ENCODE measurements around the gene RRBP1.

Gene RRBP1

DNA sequence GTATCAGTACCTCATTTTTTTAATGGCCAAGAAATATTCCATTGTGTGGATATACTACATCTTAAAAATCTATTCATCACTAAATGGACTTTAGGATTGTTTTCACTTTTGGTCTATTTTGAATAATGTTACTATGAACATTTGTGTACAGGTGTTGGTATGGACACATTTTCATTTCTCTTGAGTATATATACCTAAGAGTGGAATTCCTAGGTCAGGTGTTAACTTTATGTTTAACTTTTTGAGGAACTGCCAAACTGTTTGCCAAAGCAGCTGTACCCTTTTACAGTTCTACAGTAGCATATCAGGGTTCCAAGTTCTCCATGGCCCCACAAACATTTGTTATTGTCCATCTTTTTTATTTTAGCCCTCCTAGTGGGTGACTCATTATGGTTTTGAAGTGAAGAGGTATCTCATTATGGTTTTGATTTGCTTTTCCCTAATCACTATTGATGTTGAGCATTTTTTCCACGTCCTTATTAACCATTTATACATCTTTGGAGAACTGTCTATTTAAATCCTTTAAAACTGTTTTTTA is 84.0 kb downstream of the RRBP1 start:
- no peak for DNase-seq

GRCh38 chr20:17595856-17596255 is 86.2 kb downstream of the RRBP1 start:
- no peak for DNase-seq

DNA sequence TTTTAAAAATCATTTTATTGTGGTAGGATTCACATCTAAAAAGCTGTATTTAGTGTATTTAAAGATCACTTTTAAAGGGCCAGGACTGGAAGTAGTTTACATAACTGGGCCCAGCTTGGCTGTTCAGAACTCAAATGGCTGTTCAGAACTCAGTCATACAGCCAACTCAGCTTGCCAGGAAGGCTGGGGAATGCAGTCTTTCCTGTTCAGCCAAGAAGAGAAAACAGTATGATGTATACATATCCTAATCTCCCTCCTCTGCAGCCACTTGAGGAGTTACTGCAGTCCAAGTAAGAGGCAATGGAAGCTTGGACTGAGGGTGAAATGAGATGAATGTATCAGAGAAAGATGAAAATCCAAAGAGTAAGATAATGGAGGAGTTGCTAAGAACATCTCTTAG is 87.6 kb downstream of the RRBP1 start:
- no peak for DNase-seq

- no peak for DNase-seq
Measured at GRCh38 chr20:17593902-17594301, 88.1 kb downstream of the RRBP1 start.

DNA sequence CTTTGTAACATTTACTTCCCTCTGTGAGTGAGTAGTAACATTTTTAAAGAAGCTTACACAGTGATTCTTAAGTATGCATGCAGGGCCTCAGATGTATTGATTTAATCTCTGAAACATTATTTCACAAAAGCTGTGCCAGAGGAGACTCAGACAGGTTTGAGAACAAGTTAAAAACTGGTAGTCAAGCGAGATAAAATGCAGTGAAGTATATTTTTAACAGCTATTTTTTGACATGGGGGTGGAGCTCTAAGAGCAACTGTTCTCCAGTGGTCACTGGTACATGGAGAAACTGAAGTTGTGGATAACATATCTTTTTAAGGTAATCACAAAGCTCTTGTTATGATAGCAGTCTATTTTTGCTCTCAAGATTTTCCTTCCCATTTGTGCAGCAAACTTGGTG is 91.8 kb downstream of the RRBP1 start:
- no peak for DNase-seq

GRCh38 chr20:17589161-17589834 is 92.7 kb downstream of the RRBP1 start:
- DNase-seq, result no peak

GRCh38 chr20:17587824-17588223 is 94.2 kb downstream of the RRBP1 start:
- DNase-seq, result no peak

DNA sequence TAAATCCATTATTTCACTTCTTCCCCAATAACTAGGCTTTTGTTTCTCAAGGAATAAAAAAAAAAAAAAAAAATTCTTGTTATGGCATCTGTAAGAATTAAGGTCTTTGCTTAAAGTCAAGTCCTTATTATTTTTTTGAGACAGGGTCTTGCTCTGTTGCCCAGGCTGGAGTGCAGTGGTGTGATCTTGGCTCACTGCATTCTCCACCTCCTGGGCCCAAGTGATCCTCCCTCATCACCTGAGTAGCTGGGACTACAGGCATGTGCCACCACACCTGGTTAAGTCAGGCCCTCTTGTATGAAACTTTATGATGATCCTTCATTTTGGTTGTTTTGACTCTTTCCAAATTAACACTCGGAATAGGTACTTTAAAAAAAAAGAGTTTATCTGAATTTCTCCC is 94.9 kb downstream of the RRBP1 start:
- DNase-seq, result no peak

- no peak for DNase-seq
Measured at GRCh38 chr20:17586250-17586649, 95.8 kb downstream of the RRBP1 start.

- DNase-seq, result no peak
Measured at GRCh38 chr20:17584689-17585088, 97.4 kb downstream of the RRBP1 start.

DNA sequence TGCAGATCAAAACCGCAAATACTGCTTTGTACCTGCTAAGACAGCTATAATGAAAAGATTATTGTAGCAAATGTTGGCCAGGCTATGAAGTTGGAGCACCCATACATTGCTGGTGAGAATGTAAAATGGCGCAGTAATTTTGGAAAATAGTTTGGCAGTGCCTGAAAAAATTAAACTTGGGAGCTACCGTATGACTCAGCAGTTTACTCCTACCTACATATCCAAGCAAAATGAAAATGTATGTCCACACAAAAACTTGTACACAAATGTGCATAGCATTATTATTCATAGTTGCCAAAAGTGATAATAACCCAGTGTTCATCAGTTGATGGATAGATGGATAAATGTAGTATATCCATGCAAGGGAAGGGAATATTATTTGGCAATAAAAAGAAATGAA is 98.9 kb downstream of the RRBP1 start:
- no peak for DNase-seq

- DNase-seq, result no peak
Measured at GRCh38 chr20:17580895-17581294, 101.1 kb downstream of the RRBP1 start.

DNA sequence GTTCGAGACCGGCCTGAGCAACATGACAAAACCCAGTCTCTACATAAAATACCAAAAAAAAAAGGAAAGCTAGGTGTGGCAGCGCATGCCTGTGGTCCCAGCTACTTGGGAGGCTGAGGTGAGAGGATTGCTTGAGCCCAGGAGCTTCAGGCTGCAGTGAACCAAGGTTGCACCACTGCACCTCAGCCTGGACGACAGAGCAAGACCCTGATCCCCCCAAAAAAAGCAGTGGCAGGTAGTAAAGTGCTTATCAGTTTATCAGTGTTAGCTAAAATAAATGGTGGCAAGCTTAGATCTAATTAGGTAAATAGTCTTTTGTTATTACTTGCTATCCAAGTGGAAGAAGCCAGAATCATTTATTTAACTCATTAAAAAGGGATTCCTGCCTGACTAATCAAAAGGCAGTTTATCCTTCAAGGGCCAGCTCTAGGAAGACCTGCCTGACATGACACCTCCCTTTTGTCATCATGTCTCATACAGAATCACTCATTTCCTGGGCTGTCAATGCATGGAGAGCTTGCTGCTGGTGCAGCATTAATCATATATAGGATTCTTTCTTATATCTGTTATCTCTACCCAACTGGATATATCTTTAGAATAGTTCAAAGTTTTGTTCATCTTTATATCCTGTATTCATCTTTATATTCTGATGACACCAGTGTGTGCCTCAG is 102.5 kb downstream of the RRBP1 start:
- no peak for DNase-seq

DNA sequence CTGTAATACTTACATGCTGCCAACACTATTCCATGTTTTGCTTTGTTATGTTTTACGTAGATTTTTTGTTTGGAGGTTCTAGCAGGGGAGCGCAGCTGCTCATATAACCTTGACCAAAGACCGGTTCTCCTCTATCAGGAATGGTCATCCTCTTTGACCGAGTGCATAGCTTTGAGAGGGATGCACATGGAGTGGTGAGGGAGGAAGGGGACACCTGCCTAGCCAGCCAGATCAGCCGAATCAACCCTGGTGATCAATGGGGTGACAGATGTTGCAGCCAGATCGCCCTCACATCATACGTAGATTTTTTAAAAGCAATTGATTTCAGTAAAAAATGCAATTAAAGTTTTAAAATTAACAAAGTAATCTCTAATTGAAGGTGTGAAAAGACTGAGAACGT is 105.8 kb downstream of the RRBP1 start:
- no peak for DNase-seq

DNA sequence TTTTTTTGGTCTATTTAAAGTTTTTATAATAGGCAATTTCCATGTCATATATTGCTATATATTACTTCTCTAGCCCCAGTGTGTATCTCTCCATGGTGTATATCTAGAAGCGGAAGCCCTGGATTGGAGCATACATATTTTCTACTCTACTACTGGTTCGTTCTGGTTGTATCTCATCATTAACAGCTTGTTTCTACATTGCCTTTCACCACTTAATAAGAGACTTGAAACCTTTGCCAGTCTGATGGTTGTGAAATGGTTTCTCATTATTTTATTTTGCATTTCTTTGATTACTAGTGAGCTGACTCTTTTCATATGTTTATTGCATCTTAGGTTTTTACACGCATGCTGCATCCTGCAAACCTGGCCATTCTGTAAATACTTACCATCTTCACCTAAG is 108.6 kb downstream of the RRBP1 start:
- DNase-seq, result no peak

GRCh38 chr20:17572034-17572638 is 109.9 kb downstream of the RRBP1 start:
- no peak for DNase-seq

- DNase-seq, result no peak
Measured at GRCh38 chr20:17571153-17571527, 110.9 kb downstream of the RRBP1 start.

- DNase-seq, result no peak
Measured at GRCh38 chr20:17570347-17571152, 111.5 kb downstream of the RRBP1 start.

DNA sequence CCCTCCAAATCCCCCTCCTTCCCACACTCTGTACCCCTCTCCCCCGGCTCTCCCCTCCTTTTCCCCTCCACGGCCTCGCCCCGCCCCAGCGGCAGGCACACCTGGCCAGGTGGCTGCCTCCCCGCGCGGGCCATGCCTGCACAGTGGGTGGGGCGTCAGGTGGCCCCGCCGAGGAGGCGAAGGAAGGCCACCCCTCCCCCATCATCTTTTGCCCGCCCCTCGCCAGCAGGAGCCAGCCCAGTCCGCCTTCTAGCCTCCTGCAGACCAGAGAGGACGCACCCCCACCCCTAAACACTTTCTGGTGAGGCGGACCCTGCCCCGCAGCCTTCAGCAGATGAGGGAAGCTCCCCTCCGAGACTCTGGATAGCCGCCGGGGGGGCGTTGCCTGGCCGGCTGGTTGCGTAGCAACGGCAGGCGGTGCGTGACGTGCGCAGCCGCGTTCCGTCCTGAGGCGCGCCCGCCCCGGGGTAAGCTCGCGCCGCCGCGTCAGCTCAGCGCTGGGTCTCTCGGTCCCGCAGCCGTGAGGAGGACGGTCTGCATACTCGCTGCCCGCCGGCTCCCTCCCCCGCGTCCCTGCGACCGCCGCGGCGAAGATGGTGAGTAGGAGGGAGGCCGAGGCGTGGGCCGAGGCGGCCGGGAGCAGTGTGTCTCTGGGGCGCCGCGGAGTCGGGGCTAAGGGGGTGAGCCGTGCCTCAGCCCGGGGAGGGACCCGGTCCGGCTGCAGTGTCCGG is 112.3 kb downstream of the RRBP1 start, which contains the start of gene DSTN:
DSTN (plus strand) TSS at position 460 of the 731 bp plus-strand sequence; CDS start at position 594, 134 bp downstream.
- DNase-seq, result peak; percentile 82

DNA sequence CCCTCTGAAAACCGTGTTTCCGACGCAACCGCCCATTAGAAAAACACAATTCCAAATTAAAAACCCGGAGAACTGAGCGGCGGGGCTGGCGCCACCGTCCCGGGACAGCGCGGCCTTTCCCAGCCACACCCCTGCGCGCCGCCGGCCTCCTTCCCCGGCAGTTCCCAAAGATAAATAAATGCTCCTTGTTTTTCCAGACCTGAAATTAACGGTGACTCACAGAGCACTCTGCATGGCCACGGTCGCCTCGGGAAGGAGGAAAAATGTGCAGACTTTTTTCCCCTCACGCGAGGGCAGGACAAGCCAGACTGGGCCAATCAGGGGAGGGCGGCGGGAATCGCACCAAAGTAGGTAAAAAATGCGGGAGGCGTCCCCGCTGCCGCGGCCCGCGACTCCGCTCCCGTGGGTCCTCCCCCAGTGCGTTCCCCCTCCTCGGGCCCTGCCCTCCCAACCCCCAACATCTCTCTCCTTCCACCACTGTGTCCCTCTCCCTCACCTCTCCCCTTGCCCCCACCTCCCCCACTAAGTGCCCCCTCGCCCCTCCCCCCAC is 113.0 kb downstream of the RRBP1 start:
- peak; percentile 70 for DNase-seq

DNA sequence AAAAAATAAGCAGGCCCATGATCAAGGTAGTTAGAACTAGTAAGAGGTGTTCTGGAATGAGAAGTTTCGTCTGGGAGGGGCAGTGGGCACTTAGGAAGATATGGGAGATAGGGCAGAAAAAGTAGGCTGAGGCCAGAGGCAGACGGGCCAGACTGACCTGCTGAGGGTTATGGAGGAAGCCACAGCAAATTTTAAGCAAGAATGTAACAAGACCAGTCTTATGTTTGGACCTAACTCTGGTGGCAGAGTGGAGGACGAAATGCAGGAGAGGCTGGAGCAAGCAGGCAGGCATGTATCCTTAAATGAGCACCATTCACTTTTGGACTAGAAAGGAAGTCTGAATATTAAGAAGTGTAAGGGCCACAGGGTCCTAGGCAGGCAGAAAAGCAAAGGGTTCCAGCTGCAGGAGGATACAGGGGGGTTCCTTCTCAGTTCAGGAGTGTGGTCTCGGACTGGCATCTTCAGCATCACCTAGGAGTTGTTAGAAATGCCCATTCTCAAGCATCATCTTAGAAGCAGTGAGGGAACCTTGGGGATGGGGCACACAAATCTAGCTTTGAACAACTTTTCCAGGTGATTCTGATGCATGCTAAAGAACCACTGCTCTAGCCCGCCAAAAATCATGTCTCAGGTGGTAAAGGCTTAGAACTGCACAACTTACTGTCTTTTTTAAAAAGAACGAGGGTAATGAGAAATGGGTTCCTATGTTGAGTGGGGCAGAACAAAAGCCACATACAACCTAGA is 113.8 kb downstream of the RRBP1 start:
- DNase-seq, result no peak

Measured in NCI-H1048 (cell line).